A549 treated with AZD2906 at 1 μM for 4 hours (cell line): ENCODE measurements around the gene CXorf58. TPM values are rescaled to one million over a fixed set of nuclear protein-coding genes. Genes with fewer than 3 reads are reported as not detected.

Experiments
- total RNA-seq: library from RNA; stranded (reverse); fragments of 200-300 nt; extraction: Qiagen RNA extraction; gene quantifications from 5 replicates; pipeline ENCODE4 v1.2.3, GENCODE V29; 2022

Gene CXorf58
- total RNA-seq, result 0.07 to 0.22 TPM (median 0.13 TPM) in 4 of 5 replicates, not detected in the other

GRCh38 chrX:23907498-23908218 is at the start of gene CXorf58, which contains the start of gene APOO:
Gene CXorf58 (plus strand): TSS chrX:23908006. CDS start chrX:23910303, 2,297 bp downstream.
Gene APOO (minus strand): TSS chrX:23907938. CDS start chrX:23907702, 236 bp downstream.

Other genes starting within 250 kb of the CXorf58 start
- gene PRDX4, start 240.5 kb upstream of the CXorf58 start, total RNA-seq, result 246 to 283 TPM (median 273 TPM) in 5 replicates
- 93.2 to 106 TPM (median 94.7 TPM) in 5 replicates for gene ACOT9, start 164.7 kb upstream of the CXorf58 start, total RNA-seq
- 345 to 460 TPM (median 395 TPM) in 5 replicates for gene SAT1, start 124.8 kb upstream of the CXorf58 start, total RNA-seq
- gene APOO, start 68 bp upstream of the CXorf58 start, total RNA-seq, result 28.1 to 29.6 TPM (median 28.7 TPM) in 5 replicates
- 3.1 to 3.6 TPM (median 3.2 TPM) in 5 replicates for gene KLHL15, start 119.2 kb downstream of the CXorf58 start, total RNA-seq
- 115 to 210 TPM (median 124 TPM) in 5 replicates for gene EIF2S3, start 146.9 kb downstream of the CXorf58 start, total RNA-seq
- gene ZFX, start 241.7 kb downstream of the CXorf58 start, total RNA-seq, result 6.5 to 11.0 TPM (median 7.3 TPM) in 5 replicates